Heart left ventricle (tissue), 16 donors: Measurements from ENCODE around the gene IPO11. TPM values are rescaled to one million over a fixed set of nuclear protein-coding genes. Genes with fewer than 3 reads are reported as not detected.

Source experiments
- ATAC-seq, 4 donors: fragments of 200-7000 bp; cut with Tn5 transposase; one replicate each; pipeline ENCODE4 v1.9.1; 2020 to 2022; ENCODE audit warnings: moderate library complexity in 4 of 4, mild to moderate bottlenecking in 3 of 4, moderate number of reproducible peaks in 1 of 4
- DNase-seq, 5 donors: peaks; one replicate each; pipeline ENCODE4 v3.0.0-alpha.2; 2020
- H3K27ac ChIP-seq, 12 donors: fragments of 200-600 bp; sonication (generic) in 4 of 12; one replicate each; pipeline versions ENCODE4 v1.5.0 to v1.8.0; 2016 to 2022; ENCODE audit warnings: mild to moderate bottlenecking in 2 of 12
- H3K27me3 ChIP-seq, 9 donors: fragments of 200-600 bp; sonication (generic) in 2 of 9; one replicate each; pipeline versions ENCODE4 v1.5.1 to v1.8.0; 2016 to 2022; ENCODE audit warnings: mild to moderate bottlenecking in 3 of 9
- H3K36me3 ChIP-seq, 9 donors: fragments of 200-600 bp; sonication (generic) in 2 of 9; one replicate each; pipeline versions ENCODE4 v1.5.0 to v1.8.0; 2018 to 2022; ENCODE audit warnings: mild to moderate bottlenecking in 2 of 9
- H3K4me1 ChIP-seq, 12 donors: fragments of 200-600 bp; sonication (generic) in 4 of 12; one replicate each; pipeline versions ENCODE4 v1.5.0 to v1.8.0; 2016 to 2022; ENCODE audit warnings: mild to moderate bottlenecking in 3 of 12
- H3K4me3 ChIP-seq, 12 donors: fragments of 200-600 bp; sonication (generic) in 4 of 12; one replicate each; pipeline versions ENCODE4 v1.5.0 to v1.8.0; 2017 to 2022; ENCODE audit warnings: mild to moderate bottlenecking in 9 of 12, moderate library complexity in 4 of 12
- H3K9me3 ChIP-seq, 12 donors: fragments of 200-600 bp; sonication (generic) in 4 of 12; one replicate each; pipeline versions ENCODE4 v1.5.0 to v1.8.0; 2016 to 2022; ENCODE audit warnings: mild to moderate bottlenecking in 1 of 12
- CTCF ChIP-seq, 12 donors: fragments of 200-600 bp; sonication (generic) in 4 of 12; IDR thresholded peaks; one replicate each; pipeline versions ENCODE4 v1.5.0 to v1.8.0; 2018 to 2022; ENCODE audit warnings: antibody characterized with exemption in 12 of 12, mild to moderate bottlenecking in 5 of 12
- POLR2A ChIP-seq, 2 donors: fragments of 450-650 bp; IDR thresholded peaks; one replicate each; pipeline ENCODE4 v1.6.1; 2017; ENCODE audit warnings: antibody characterized with exemption in 2 of 2, mild to moderate bottlenecking in 2 of 2, moderate library complexity in 2 of 2
- WGBS, 4 donors: extraction: QIAGEN DNeasy Blood & Tissue Kit in 2 of 4; methylation state at CpG; one replicate each; pipeline versions ENCODE4 v1.1.5 to v1.1.7; 2013 to 2018; 5-methylcytosine and 5-hydroxymethylcytosine counted together
- intact Hi-C, 10 donors: fragments of 100-400 bp; cut with DNase I; formaldehyde crosslinking; loops; one replicate each; pipeline versions ENCODE4 v1.11.1 to v1.14.2; 2022
- polyA plus RNA-seq, 2 donors: library from polyadenylated mRNA; stranded (reverse); fragments of 200-250 nt; gene quantifications; one replicate each; pipeline ENCODE4 v1.2.3, GENCODE V29; 2013
- total RNA-seq, 9 donors: library from RNA; depleted of rRNA in 2 of 9; stranded (reverse); fragments of >200 nt in 2 of 9; fragmentation: NEBNext Ultra II Directional in 3 of 9; extraction: Animal tissue kit (Norgen Biotek cat#: 25700) in 3 of 9; gene quantifications; one replicate each; pipeline versions ENCODE4 v1.1.0 to v1.2.4, GENCODE V29; 2016 to 2023
- donor health status: ischemic (EF 13 %, LVEDD 7.1; RV severe dilation, severe dysfunction).
- donor health status: healthy with polysubstance abuse.
- donor health status: DM: no; HTN: yes; CAD: no.
- donor health status: DM: no; HTN: no; CAD: no.
- donor health status: ischemic (EF 25% LVEDD 6.9; RV normal size, moderate dysfunction).
- donor health status: ischemic (EF 25% LVEDD 5.7; RV mildly dilated, moderate dysfunction).
- donor health status: healthy.
- donor health status: DM: yes; HTN: yes; CAD: no.
- donor health status: ischemic (EF 35%, LVEDD 5.7; RV mildly dilated, moderate dysfunction).
- donor health status: nonischemic (EF 11% LVEDD 7.7; RV severe dilation, severe dysfunction).
- donor health status: DM: yes; HTN: yes; CAD: no.
- donor health status: PGD.
- donor health status: ischemic (EF 29% LVEDD 5.4; RV normal size, mild dysfunction).
- donor health status: nonischemic (EF 23%, LVEDD 6.1; RV moderate dilation, normal function).

Gene IPO11
- total and polyA plus RNA-seq, 11 donors = 8.2 to 40.4 (median 29.1) TPM

- TF ChIP-seq POLR2A (IDR thresholded peaks at IDR 0.05) (no peak), CTCF (IDR thresholded peaks at IDR 0.05) (no peak)
- no peaks in the 10 kb centered on the region for H3K9me3 ChIP-seq
- intact Hi-C loops = no loop called here
- peaks cover 0 to 5% (median 0%) of the 10 kb centered on the region in 12 donors for H3K4me1 ChIP-seq
- H3K27ac ChIP-seq = no peak overlapping the region
- no peaks in the 10 kb centered on the region for H3K27me3 ChIP-seq
- no peak overlapping the region for H3K4me3 ChIP-seq
- 89 to 97% (median 93%) methylated on average over 3 of the region's 3 CpGs for WGBS, 4 donors
- no peak for ATAC-seq
- H3K36me3 ChIP-seq = peaks cover 0 to 31% (median 24%) of the 10 kb centered on the region in 9 donors
- no peak for DNase-seq
These were observed 181.9 kb downstream of the IPO11 start for GRCh38 chr5:62594364-62594984.

GRCh38 chr5:62596096-62596495, 183.5 kb downstream of the IPO11 start:
- Histone ChIP-seq H3K36me3 (peaks cover 0 to 29% (median 21%) of the 10 kb centered on the region in 9 donors), H3K27ac (no peak overlapping the region), H3K4me3 (no peak overlapping the region), H3K27me3 (no peaks in the 10 kb centered on the region), H3K4me1 (peaks cover 0 to 5% (median 0%) of the 10 kb centered on the region in 12 donors), H3K9me3 (no peaks in the 10 kb centered on the region)
- ATAC-seq = no peak
- DNase-seq = no peak
- WGBS, 4 donors = 87 to 94% (median 90%) methylated on average over 1 of the region's 1 CpG
- TF ChIP-seq CTCF (IDR thresholded peaks at IDR 0.05) (no peak), POLR2A (IDR thresholded peaks at IDR 0.05) (no peak)
- intact Hi-C loops = no loop called here

GRCh38 chr5:62596691-62597090, 184.1 kb downstream of the IPO11 start:
- ATAC-seq (no peak), DNase-seq (no peak)
- no peaks in the 10 kb centered on the region for H3K9me3 ChIP-seq
- H3K4me1 ChIP-seq = peaks cover 0 to 5% (median 0%) of the 10 kb centered on the region in 12 donors
- peaks cover 0 to 24% (median 18%) of the 10 kb centered on the region in 9 donors for H3K36me3 ChIP-seq
- WGBS, 4 donors = 97 to 100% (median 98%) methylated on average over 1 of the region's 1 CpG
- no peak for TF ChIP-seq POLR2A (IDR thresholded peaks at IDR 0.05)
- TF ChIP-seq CTCF (IDR thresholded peaks at IDR 0.05) = no peak
- intact Hi-C loops = no loop called here
- no peak overlapping the region for H3K4me3 ChIP-seq
- no peak overlapping the region for H3K27ac ChIP-seq
- no peaks in the 10 kb centered on the region for H3K27me3 ChIP-seq

GRCh38 chr5:62597314-62597713, 184.8 kb downstream of the IPO11 start:
- no peak for TF ChIP-seq CTCF (IDR thresholded peaks at IDR 0.05)
- TF ChIP-seq POLR2A (IDR thresholded peaks at IDR 0.05) = no peak
- 91 to 95% (median 93%) methylated on average over 2 of the region's 2 CpGs for WGBS, 4 donors
- H3K27ac ChIP-seq = no peak overlapping the region
- ATAC-seq = no peak
- peaks cover 0 to 18% (median 13%) of the 10 kb centered on the region in 9 donors for H3K36me3 ChIP-seq
- no peaks in the 10 kb centered on the region for H3K27me3 ChIP-seq
- no peak for DNase-seq
- H3K9me3 ChIP-seq = no peaks in the 10 kb centered on the region
- H3K4me3 ChIP-seq = no peak overlapping the region
- H3K4me1 ChIP-seq = peaks cover 0 to 5% (median 0%) of the 10 kb centered on the region in 12 donors
- intact Hi-C loops = no loop called here
